RKO (cell line): Measurements from ENCODE around the gene PTPRCAP.
"Not testable (repeated sequence)": the region's sequence is repeated elsewhere in the genome, so short reads cannot be mapped to it uniquely, and the experiment has no call there.

Experiments used
- DNase-seq: peaks from one replicate; pipeline ENCODE4 v3.0.0-alpha.2; 2016; ENCODE audit warnings: low spot score

The PTPRCAP gene

DNA sequence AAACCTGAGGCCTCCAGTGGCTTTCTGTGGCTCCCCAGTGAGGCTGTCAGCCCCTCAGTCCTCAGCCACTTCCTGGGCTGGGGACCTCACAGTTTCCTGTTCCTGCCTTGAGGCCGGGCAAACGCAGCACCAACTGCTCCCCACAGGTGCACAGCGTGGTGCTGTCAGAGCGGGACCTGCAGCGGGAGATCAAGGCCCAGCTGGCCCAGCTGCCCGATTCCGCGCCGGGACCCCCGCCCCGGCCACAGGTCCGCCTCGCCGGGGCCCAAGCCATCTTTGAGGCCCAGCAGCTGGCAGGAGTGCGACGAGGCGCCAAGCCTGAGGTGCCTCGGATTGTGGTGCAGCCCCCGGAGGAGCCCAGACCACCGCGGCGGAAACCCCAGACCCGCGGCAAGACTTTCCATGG lies 28.2 kb downstream of the PTPRCAP start:
- DNase-seq = no peak

- no peak for DNase-seq
Observed at GRCh38 chr11:67408437-67409200, 28.9 kb downstream of the PTPRCAP start.

GRCh38 chr11:67407688-67408163 lies 29.8 kb downstream of the PTPRCAP start:
- DNase-seq = no peak

DNA sequence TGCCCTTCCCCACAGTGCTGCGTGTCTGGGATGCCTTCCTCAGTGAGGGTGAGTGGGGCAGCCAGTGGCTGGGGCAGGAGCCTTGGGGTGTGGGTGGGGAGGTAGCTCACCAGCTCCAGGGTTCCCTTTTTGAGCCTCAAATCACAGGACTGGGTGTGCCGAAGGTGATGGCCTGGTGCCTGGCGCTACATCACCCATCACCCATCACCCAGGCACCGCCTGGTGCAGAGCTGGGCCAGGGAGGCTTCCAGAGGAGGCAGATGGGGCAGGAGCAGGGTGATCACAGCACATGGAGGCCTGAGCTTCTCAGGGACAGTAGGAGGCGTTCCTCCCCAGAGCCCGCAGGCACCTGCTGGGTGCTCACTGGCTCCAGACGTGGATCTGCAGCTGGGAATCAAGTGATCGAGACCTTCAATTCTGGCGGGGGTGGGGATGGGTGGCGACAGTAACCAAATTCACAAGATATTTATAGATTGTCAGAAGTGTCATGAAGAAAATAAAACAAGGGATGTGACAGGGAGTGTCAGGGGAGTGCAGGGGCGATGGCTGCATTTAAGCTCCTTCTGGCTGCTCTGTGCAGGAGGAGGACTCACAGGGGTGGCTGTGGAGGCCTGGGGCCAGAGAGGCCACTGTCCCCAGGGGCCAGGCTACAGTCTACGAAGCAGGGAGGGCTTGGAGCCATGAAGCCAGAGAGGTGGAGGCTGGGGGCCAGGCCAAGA lies 30.4 kb downstream of the PTPRCAP start:
- DNase-seq = no peak

DNA sequence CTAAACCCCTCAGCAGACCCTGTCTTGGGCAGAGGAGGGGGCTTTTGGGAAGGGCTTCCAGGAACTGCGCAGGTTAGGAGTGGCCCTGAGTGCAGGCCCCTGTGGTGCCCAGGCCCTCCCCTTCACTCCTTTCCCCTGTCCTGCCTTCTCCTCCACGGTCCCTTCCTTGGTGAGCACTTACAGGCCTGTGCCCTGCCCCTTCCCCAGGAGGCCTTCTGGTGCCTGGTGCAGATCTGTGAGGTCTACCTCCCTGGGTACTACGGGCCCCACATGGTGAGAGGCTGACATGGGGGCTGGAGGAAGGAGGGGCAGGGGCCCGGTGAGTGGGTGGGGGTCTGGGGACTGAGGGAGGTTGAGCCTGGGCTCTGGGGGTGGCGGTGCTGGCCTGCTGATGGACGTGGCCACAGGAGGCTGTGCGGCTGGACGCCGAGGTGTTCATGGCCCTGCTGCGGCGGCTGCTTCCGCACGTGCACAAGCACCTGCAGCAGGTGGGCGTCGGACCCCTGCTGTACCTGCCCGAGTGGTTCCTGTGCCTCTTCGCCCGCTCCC lies 31.0 kb downstream of the PTPRCAP start:
- DNase-seq = no peak

DNA sequence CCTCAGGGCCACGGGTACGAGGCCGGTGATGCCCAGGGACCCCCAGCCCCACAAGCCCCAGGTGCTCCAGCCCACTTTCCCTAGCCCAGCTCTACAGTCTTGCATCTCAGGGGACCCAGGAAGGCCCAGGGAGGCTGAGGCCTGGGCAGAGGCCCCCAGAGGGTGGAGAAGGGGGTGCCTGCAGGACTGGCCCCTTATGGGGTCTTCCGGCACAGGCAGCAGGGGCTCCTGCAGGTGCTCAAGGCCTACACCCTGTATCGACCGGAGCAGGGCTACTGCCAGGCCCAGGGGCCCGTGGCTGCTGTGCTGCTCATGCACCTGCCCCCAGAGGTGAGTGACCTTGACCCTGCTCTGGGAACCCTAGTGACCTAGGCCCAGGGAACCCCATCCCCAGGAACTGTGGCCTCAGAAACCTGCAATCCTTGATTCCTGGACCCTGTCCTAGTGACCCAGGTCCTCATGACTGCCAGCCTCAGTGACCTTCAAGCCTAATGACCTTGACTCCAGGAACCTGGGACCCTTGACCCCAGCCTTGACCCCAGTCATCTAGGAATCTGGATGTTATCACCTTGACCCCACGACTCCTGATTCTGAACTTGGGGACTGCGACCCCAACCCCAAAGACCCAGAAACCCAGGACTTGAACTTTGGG lies 31.7 kb downstream of the PTPRCAP start:
- DNase-seq = no peak

DNA sequence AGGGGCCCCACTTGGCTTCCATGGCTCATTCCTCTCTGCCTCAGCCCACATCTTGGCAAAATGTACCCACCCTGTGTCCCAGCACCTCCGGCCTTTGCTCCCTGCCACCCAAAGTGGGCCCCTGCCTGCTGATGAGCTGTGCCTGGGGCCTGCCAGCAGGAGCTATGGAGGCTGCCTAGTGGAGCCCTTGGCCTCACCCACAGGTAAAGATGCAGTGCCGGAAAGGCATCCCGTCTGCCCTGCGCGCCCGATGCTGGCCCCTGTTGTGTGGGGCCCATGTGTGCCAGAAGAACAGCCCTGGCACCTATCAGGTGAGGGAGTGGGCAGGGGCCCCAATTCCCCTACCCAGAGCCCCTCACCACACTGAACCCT lies 32.3 kb downstream of the PTPRCAP start:
- DNase-seq = no peak

DNA sequence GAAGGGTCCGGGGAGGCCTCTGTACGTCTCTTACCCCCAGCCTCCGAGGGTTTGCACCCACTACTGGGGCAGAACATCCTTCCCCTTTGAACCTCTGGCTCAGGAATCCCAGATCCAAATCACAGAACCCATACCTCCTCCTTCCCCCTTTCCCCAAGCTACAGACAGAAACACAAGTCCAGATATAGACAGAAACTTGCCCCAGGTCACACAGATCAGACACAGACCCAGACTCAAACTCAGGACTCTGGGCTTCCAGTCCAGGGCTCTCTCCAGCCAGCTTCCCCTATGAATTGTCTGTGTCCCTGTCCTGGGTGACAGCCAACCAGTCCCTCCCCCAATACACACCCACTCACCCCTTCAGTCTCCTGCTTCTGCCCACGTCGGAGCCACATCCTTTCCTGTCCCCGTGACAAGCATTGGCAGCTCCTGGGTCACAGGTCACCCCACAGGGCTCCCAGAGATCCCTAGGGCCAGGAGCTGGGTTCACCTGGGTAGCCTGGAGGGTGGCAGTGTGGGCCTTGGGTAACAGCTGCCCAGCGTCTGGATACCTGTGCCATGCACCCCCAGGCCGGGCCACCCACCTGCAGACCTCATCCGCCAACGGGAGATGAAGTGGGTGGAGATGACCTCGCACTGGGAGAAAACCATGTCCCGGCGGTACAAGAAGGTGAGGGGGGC lies 32.8 kb downstream of the PTPRCAP start:
- no peak for DNase-seq

- DNase-seq = not testable (repeated sequence)
Observed at GRCh38 chr11:67403085-67403484, 34.4 kb downstream of the PTPRCAP start.

- not testable (repeated sequence) for DNase-seq
Observed at GRCh38 chr11:67402192-67402839, 35.2 kb downstream of the PTPRCAP start.

- peak; percentile 86 for DNase-seq
Observed at GRCh38 chr11:67401495-67402191, 35.8 kb downstream of the PTPRCAP start, which contains the start of gene PPP1CA. Gene PPP1CA, minus strand, starts transcription at chr11:67401858. Its CDS starts 76 bp downstream, at chr11:67401782.

GRCh38 chr11:67400942-67401494 lies 36.5 kb downstream of the PTPRCAP start:
- no peak for DNase-seq

- DNase-seq = peak; percentile 74
Observed at GRCh38 chr11:67400251-67400941, 37.1 kb downstream of the PTPRCAP start.

GRCh38 chr11:67398661-67399563 lies 38.6 kb downstream of the PTPRCAP start:
- no peak for DNase-seq

DNA sequence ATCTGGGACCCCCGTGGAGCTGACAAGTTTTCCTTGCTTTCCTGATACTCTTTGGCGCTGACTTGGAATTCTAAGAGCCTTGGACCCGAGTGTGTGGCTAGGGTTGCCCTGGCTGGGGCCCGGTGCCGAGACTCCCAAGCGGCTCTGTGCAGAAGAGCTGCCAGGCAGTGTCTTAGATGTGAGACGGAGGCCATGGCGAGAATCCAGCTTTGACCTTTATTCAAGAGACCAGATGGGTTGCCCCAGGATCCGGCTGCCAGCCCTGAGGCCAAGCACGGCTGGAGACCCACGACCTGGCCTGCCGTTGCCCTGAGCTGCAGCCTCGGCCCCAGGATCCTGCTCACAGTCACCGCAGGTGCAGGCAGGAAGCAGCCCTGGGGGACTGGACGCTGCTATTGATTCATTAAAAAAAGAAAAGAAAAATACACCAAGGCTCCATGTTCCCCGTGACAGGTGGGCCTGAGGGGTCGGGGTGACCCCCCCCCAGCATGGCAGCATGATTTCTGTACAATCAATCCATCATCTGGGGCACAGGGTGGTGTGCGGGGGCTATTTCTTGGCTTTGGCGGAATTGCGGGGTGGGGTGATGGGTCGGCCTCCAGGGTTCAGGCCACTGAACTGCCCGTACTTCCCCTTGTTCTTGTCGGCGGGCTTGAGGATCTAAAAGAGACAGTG lies 39.4 kb downstream of the PTPRCAP start:
- DNase-seq = no peak

DNA sequence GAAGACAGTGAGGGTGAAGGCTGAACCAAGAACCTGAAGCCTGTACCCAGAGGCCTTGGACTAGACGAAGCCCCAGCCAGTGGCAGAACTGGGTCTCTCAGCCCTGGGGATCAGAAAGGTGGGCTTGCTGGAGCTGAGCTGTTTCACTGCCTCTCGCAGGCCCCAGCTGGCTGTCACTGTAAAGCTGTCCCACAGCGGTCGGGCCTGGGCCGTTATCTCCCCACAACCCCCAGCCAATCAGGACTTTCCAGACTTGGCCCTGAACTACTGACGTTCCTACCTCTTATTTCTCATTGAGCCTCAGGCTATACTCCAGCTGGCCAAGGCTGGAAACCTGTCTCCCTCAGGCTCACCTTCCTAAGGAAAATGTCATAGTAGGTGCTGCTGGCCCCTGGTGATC lies 39.9 kb downstream of the PTPRCAP start:
- DNase-seq = no peak

DNA sequence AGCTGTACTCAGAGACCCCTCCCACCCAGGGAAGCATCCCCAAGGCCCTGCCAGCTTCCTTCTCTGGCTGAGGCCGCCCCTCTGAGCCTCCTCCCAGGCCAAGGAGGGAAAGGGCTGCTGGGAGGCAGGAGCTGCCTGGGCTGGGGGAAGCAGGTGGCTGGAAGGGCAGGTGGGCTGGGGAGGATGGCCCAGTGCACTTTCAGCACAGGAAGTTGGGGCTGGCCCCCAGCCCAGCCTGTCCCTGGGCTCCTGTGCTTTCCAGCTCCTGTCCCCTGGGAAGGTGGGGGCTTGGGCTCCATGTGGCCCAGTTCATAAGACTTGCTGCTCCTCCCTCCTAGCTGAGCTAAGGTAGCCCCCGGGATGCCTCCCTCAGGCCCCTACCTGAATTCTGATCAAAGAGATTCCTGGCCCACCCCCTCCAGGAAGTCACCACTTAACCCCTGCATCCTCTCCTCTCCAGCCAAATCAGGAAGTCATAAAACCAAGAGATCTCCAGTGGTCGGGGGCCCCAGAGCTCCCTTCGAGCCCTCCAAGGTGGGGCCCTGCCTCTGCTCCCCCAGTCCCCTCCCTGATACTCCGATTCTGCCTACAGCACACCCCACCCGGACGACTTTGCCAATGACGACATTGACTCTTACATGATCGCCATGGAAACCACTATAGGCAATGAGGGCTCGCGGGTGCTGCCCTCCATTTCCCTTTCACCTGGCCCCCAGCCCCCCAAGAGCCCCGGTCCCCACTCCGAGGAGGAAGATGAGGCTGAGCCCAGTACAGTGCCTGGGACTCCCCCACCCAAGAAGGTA lies 40.7 kb downstream of the PTPRCAP start:
- DNase-seq = no peak

GRCh38 chr11:67396259-67396581 lies 41.3 kb downstream of the PTPRCAP start:
- DNase-seq = no peak
